ENCODE results near the gene MSI2.

DNA sequence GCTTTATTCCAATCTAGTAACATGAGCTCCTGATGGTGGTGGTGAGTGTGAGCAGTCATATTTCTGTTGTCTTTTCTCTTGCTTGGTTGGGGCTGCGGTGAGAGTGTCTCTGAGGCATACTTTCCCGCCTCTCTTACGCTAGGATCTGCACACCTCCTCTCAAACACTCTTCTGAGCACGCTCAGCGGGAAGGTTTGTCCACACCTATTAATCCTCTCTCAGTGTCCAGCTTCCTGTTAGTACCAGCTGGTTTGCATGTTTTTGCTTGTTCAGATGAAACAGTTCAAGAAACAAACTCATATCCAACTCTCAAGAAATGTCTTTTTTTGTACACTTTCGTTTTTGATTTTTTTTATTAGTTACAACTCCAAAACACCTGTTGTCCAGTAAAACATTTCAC, 399.2 kb downstream of the MSI2 start:
- TF ChIP-seq EZH2 (IDR thresholded peaks at IDR 0.05; ENCODE audit: insufficient read depth, poor library complexity, severe bottlenecking) (no peak), EZH2phosphoT487 (IDR thresholded peaks at IDR 0.05; ENCODE audit: insufficient read depth, low read depth) (no peak)

Data from GM23248 (cell line).